KMS-11 (cell line): Measurements from ENCODE around the gene LRFN4.

Source experiments
- H2AFZ ChIP-seq: fragments of 200-600 bp; sonication (generic); 2 replicates; pipeline ENCODE4 v1.6.1; 2016; ENCODE audit warnings: antibody characterized with exemption, mixed run types, low read depth
- H3K27ac ChIP-seq: fragments of 200-600 bp; sonication (generic); 2 replicates; pipeline ENCODE4 v1.6.1; 2016; ENCODE audit warnings: mild to moderate bottlenecking, mixed run types
- H3K27me3 ChIP-seq: fragments of 200-600 bp; sonication (generic); 2 replicates; pipeline ENCODE4 v1.6.1; 2017; ENCODE audit warnings: mild to moderate bottlenecking, low read depth, mixed run types, moderate library complexity; ENCODE audit not compliant: insufficient read depth
- H3K36me3 ChIP-seq: fragments of 200-600 bp; sonication (generic); 2 replicates; pipeline ENCODE4 v1.6.1; 2017; ENCODE audit warnings: mild to moderate bottlenecking, mixed run types; ENCODE audit not compliant: insufficient read depth
- H3K4me1 ChIP-seq: fragments of 200-600 bp; sonication (generic); 2 replicates; pipeline ENCODE4 v1.6.1; 2016; ENCODE audit warnings: mild to moderate bottlenecking, low read depth, mixed run types; ENCODE audit not compliant: poor library complexity, severe bottlenecking
- H3K4me2 ChIP-seq: fragments of 200-600 bp; sonication (generic); 2 replicates; pipeline ENCODE4 v1.7.0; 2016; ENCODE audit warnings: mild to moderate bottlenecking, mixed run types
- H3K4me3 ChIP-seq: fragments of 200-600 bp; sonication (generic); IDR thresholded peaks from 2 replicates; pipeline ENCODE4 v1.6.1; 2017; ENCODE audit warnings: low read depth, low read length, mixed read lengths; ENCODE audit not compliant: insufficient read depth
- H3K79me2 ChIP-seq: fragments of 200-600 bp; sonication (generic); 2 replicates; pipeline ENCODE4 v1.6.1; 2016; ENCODE audit warnings: low read depth, mixed run types; ENCODE audit not compliant: insufficient read depth
- H3K9ac ChIP-seq: fragments of 200-600 bp; sonication (generic); 2 replicates; pipeline ENCODE4 v1.6.1; 2016; ENCODE audit warnings: mild to moderate bottlenecking, mixed run types
- H4K20me1 ChIP-seq: fragments of 200-600 bp; sonication (generic); 2 replicates; pipeline ENCODE4 v1.6.1; 2016; ENCODE audit warnings: mild to moderate bottlenecking, mixed run types; ENCODE audit not compliant: insufficient read depth
- TF ChIP-seq, protein P1 (sequence below): fragments of 200-600 bp; sonication (generic); conservative IDR thresholded peaks from 2 replicates; pipeline ENCODE4 v1.6.1; 2017; ENCODE audit warnings: low read depth, mild to moderate bottlenecking, antibody characterized with exemption, low read length, moderate library complexity, mixed read lengths

Gene LRFN4

DNA sequence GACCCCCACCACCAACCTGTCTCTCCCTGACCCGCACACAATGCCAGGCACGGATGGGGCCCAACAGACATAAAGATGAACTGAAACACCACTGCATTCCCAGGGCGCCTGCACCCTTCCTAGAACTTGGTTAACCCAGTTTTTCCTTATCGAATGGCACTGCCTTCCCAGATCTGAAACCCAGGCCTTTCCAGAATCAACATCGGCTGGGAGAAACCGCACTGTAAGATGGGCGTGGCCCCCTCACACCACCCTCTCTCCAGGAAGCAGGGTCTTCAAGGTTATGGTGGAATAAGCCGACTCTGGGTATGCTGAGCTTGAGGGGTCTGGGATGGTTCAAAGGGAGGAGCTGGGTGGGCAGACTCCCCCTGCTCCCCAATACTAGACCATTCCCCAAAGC lies 23.1 kb downstream of the LRFN4 start:
- no peak overlapping the region; the same call in 1 of the 2 replicates for H3K9ac ChIP-seq
- peaks cover 27% of the 10 kb centered on the region for H3K4me1 ChIP-seq
- H2AFZ ChIP-seq: peak overlapping the region; percentile 56; the same call in 1 of the 2 replicates

DNA sequence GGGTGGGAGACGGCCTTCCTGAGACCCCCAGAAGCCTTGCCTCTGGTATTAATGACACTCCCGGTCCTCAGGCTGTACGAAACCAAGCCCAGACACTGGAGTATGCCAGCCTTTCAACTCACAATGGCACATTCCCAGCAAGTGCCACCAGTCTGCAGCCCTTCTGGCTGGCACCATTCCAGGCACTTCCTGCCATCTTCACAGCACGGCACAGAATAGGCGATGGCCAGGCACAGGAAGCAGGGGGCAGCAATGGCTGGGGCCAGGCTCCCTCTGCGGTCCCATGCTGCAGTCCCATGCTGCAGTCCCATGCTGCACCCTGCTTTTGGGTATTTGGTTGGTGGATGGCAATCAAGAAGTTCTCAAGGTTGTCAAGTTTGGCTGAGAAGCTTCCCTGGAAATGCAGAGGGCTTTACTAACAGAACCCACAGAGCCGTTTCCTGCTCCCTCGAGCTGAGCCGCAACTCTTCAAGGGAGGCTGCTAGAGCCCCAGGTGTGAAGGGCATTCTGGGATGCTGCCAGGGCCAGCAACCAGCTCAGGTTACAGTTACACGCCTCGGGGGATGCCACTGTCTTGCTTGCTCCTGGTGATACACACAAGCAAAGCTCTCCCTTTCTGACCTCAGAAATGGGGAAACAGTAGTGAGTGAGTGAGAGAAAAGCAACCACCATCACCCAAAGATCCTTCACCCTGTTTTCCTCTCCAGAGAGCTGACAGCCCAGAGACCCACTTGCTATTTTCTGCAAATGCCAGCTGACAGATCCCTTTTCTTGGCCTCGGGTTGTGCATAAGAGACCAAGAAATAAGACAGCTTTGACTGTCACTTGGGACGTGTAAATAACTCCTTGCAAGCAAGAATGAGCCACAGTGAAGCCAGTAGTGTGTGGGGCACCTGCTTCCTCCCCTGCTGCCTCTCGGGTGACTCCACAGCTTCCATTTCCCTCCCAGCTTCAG lies 23.9 kb downstream of the LRFN4 start:
- H3K4me3 ChIP-seq: no peak overlapping the region
- no peaks in the 10 kb centered on the region for H3K36me3 ChIP-seq

More for the DNA sequence above, 23.1 kb downstream of the LRFN4 start:
- Histone ChIP-seq H3K27ac (no peak overlapping the region; the same call in 1 of the 2 replicates), H3K4me2 (peak overlapping the region; percentile 83; the same call in 1 of the 2 replicates), H3K27me3 (no peaks in the 10 kb centered on the region), H3K4me3 (no peak overlapping the region), H3K36me3 (no peaks in the 10 kb centered on the region), H3K79me2 (no peaks in the 10 kb centered on the region), H4K20me1 (no peaks in the 10 kb centered on the region)
- TF ChIP-seq, protein P1, sequence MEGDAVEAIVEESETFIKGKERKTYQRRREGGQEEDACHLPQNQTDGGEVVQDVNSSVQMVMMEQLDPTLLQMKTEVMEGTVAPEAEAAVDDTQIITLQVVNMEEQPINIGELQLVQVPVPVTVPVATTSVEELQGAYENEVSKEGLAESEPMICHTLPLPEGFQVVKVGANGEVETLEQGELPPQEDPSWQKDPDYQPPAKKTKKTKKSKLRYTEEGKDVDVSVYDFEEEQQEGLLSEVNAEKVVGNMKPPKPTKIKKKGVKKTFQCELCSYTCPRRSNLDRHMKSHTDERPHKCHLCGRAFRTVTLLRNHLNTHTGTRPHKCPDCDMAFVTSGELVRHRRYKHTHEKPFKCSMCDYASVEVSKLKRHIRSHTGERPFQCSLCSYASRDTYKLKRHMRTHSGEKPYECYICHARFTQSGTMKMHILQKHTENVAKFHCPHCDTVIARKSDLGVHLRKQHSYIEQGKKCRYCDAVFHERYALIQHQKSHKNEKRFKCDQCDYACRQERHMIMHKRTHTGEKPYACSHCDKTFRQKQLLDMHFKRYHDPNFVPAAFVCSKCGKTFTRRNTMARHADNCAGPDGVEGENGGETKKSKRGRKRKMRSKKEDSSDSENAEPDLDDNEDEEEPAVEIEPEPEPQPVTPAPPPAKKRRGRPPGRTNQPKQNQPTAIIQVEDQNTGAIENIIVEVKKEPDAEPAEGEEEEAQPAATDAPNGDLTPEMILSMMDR: no peak

DNA sequence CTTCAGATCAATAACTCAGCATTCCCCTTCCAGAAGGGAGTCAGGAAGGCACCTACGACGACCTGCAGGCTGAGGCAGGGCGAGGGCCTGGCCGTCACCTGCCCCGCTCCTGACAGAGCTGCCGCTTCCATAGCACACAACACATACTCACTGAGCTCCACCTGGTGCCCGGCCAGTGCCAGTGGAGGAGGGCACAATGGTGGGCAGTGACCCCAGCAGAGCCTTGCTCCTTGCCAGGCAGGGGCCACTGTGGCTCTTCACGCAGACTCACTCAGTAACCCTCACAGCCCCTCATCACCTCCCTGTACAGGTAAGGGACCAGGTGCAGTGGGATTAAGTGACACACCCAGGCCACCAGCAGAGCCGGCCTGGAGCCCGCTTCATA lies 24.6 kb downstream of the LRFN4 start:
- no peaks in the 10 kb centered on the region for H3K27me3 ChIP-seq
- H3K9ac ChIP-seq: no peak overlapping the region; the same call in 1 of the 2 replicates
- no peaks in the 10 kb centered on the region for H3K79me2 ChIP-seq
- peak overlapping the region; percentile 83; the same call in 1 of the 2 replicates for H3K4me2 ChIP-seq
- TF ChIP-seq, protein P1: no peak
- no peak overlapping the region for H3K4me3 ChIP-seq
- H3K27ac ChIP-seq: peak overlapping the region; percentile 44
- H4K20me1 ChIP-seq: no peaks in the 10 kb centered on the region
- H2AFZ ChIP-seq: no peak overlapping the region
- peaks cover 27% of the 10 kb centered on the region for H3K4me1 ChIP-seq
- no peaks in the 10 kb centered on the region for H3K36me3 ChIP-seq

More for the DNA sequence above, 23.9 kb downstream of the LRFN4 start:
- Histone ChIP-seq H3K9ac (peak overlapping the region; percentile 13; the same call in 1 of the 2 replicates), H3K79me2 (no peaks in the 10 kb centered on the region), H2AFZ (peak overlapping the region; percentile 56; the same call in 1 of the 2 replicates), H3K4me2 (peak overlapping the region; percentile 83), H4K20me1 (no peaks in the 10 kb centered on the region), H3K4me1 (peaks cover 27% of the 10 kb centered on the region), H3K27me3 (no peaks in the 10 kb centered on the region), H3K27ac (peak overlapping the region; percentile 44)
- TF ChIP-seq, protein P1: no peak

DNA sequence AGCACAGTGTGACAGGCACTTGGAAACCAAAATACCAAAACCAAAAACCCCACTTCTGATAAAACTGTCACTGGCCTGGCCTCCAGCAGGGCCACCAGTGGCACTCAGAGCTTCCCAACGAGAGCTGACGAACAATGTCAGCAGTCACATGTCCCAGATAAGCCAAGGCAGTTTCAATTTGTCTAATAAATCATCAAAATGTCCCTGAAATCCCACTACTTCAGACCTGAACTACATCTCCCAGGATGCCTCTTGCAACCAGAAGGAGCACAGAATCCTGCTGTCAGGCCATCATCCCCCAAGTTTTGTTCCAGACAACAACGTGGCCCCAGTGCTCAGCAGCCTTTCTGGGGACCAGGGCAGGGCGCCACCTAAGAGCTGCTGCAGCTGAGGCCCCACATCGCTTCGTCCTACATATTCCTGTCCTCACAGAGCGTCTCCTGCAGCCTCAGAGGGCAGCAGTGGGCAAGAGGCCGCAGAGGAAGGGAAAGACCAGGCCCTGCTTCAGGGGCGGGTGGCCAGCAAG lies 25.1 kb downstream of the LRFN4 start:
- Histone ChIP-seq H3K27ac (no peak overlapping the region), H3K79me2 (no peaks in the 10 kb centered on the region), H4K20me1 (no peaks in the 10 kb centered on the region), H3K4me2 (peak overlapping the region; percentile 83; the same call in 1 of the 2 replicates), H3K27me3 (no peaks in the 10 kb centered on the region), H3K9ac (no peak overlapping the region), H3K36me3 (no peaks in the 10 kb centered on the region), H3K4me1 (peaks cover 27% of the 10 kb centered on the region), H3K4me3 (no peak overlapping the region), H2AFZ (no peak overlapping the region)
- TF ChIP-seq, protein P1: no peak
